B cell (primary cell): ENCODE measurements around the gene SCNN1B. TPM values are rescaled to one million over a fixed set of nuclear protein-coding genes. Genes with fewer than 3 reads are reported as not detected.

ENCODE experiments used
- ATAC-seq: fragments of 200-7000 bp; cut with Tn5 transposase; one replicate; pipeline ENCODE4 v1.10.0; 2021; ENCODE audit warnings: low read depth, mild to moderate bottlenecking, moderate number of reproducible peaks, moderate library complexity
- CTCF ChIA-PET: fragments of 350-600 bp; sonication (Branson Sonifier 250); formaldehyde crosslinking; loops from one replicate; lab custom pipeline; 2021; ENCODE audit warnings: antibody characterized with exemption, inconsistent platforms; lab: Charles Lee
- POLR2A ChIA-PET: fragments of 350-600 bp; sonication (Branson Sonifier 250); formaldehyde crosslinking; loops from one replicate; lab custom pipeline; 2021; ENCODE audit warnings: antibody characterized with exemption; lab: Charles Lee
- DNase-seq: peaks from one replicate; pipeline ENCODE4 v3.0.0; 2013
- H2AFZ ChIP-seq: 2 replicates; pipeline ENCODE4 v1.6.1; 2012; ENCODE audit warnings: mild to moderate bottlenecking, low read depth, low read length; ENCODE audit not compliant: insufficient read depth, poor library complexity, severe bottlenecking
- H3K27ac ChIP-seq, 2 donors: 1 replicate in 1 of 2; 2 replicates in 1 of 2; pipeline ENCODE4 v1.5.1; 2012 to 2013; ENCODE audit warnings: low read length in 2 of 2, mild to moderate bottlenecking in 2 of 2, moderate library complexity in 1 of 2
- H3K27me3 ChIP-seq, 4 experiments: fragments of 200-600 bp in 1 of 4; sonication (generic) in 1 of 4; replicated peaks in 1 of 4; 1 replicate in 2 of 4; 2 replicates in 2 of 4; pipeline versions ENCODE4 v1.6.1 to v1.7.0; 2013 to 2016; ENCODE audit warnings: low read length in 3 of 4, mild to moderate bottlenecking in 2 of 4, mixed read lengths in 1 of 4, moderate library complexity in 1 of 4; ENCODE audit not compliant: insufficient read depth in 4 of 4, control insufficient read depth in 3 of 4; ENCODE audit errors: control extremely low read depth in 1 of 4
- H3K36me3 ChIP-seq, 2 experiments: replicated peaks in 1 of 2; 1 replicate in 1 of 2; 2 replicates in 1 of 2; pipeline versions ENCODE4 v1.6.1 to v1.7.1; 2013; ENCODE audit warnings: low read length in 1 of 2; ENCODE audit not compliant: insufficient read depth in 2 of 2, control insufficient read depth in 1 of 2; ENCODE audit errors: control extremely low read depth in 1 of 2, extremely low read depth in 1 of 2
- H3K4me1 ChIP-seq, 2 donors: fragments of 200-600 bp in 1 of 2; sonication (generic) in 1 of 2; 1 replicate in 1 of 2; 2 replicates in 1 of 2; pipeline versions ENCODE4 v1.5.1 to v1.6.1; 2013 to 2017; ENCODE audit warnings: low read length in 2 of 2; ENCODE audit not compliant: control insufficient read depth in 2 of 2, insufficient read depth in 2 of 2
- H3K4me2 ChIP-seq: replicated peaks from 2 replicates; pipeline ENCODE3; 2012; ENCODE audit warnings: mild to moderate bottlenecking, low read depth, low read length; ENCODE audit not compliant: poor library complexity, severe bottlenecking
- H3K4me3 ChIP-seq, 5 experiments: fragments of 200-600 bp in 1 of 5; sonication (generic) in 1 of 5; 1 replicate in 3 of 5; 2 replicates in 2 of 5; pipeline versions ENCODE4 v1.5.1 to v1.7.0; 2011 to 2016; ENCODE audit warnings: low read length in 4 of 5, mild to moderate bottlenecking in 4 of 5, low read depth in 2 of 5, control low read depth in 1 of 5, moderate library complexity in 1 of 5; ENCODE audit not compliant: insufficient read depth in 1 of 5; ENCODE audit errors: control extremely low read depth in 1 of 5, extremely low read depth in 1 of 5
- H3K79me2 ChIP-seq: fragments of 200-600 bp; sonication (generic); one replicate; pipeline ENCODE4 v1.6.0; 2016; ENCODE audit warnings: low read length; ENCODE audit not compliant: control insufficient read depth, insufficient read depth
- H3K9ac ChIP-seq: fragments of 200-600 bp; sonication (generic); 2 replicates; pipeline ENCODE4 v1.6.1; 2017; ENCODE audit warnings: mild to moderate bottlenecking, low read length, moderate library complexity
- H3K9me3 ChIP-seq, 3 donors: one replicate each; pipeline versions ENCODE4 v1.6.1 to v1.7.1; 2013; ENCODE audit warnings: low read length in 2 of 3; ENCODE audit not compliant: control insufficient read depth in 2 of 3, insufficient read depth in 1 of 3; ENCODE audit errors: control extremely low read depth in 1 of 3
- H4K20me1 ChIP-seq: 2 replicates; pipeline ENCODE4 v1.6.0; 2012; ENCODE audit warnings: mild to moderate bottlenecking, low read length; ENCODE audit not compliant: insufficient read depth, control insufficient read depth, poor library complexity, severe bottlenecking
- H3K27ac Mint-ChIP-seq: one replicate; pipeline ENCODE4 v1.8.0; 2021; ENCODE audit warnings: mixed read lengths
- H3K27me3 Mint-ChIP-seq: one replicate; pipeline ENCODE4 v1.8.0; 2021; ENCODE audit warnings: mixed read lengths
- H3K4me1 Mint-ChIP-seq: one replicate; pipeline ENCODE4 v1.8.0; 2021; ENCODE audit warnings: mixed read lengths
- H3K4me3 Mint-ChIP-seq: one replicate; pipeline ENCODE4 v1.8.0; 2021; ENCODE audit warnings: mixed read lengths
- H3K9me3 Mint-ChIP-seq: one replicate; pipeline ENCODE4 v1.8.0; 2022; ENCODE audit warnings: mixed read lengths; ENCODE audit not compliant: insufficient read depth
- EZH2 ChIP-seq: IDR thresholded peaks from 2 replicates; pipeline ENCODE4 v1.6.1; 2012; ENCODE audit warnings: borderline replicate concordance, low read depth, mild to moderate bottlenecking, moderate library complexity, low read length; ENCODE audit not compliant: insufficient read depth, poor library complexity, severe bottlenecking
- WGBS: methylation state at CpG from one replicate; pipeline ENCODE4 v1.1.5; 2013; ENCODE audit warnings: missing lambda C conversion rate; ENCODE audit not compliant: insufficient coverage; 5-methylcytosine and 5-hydroxymethylcytosine counted together
- intact Hi-C: fragments of 100-400 bp; cut with micrococcal nuclease; formaldehyde crosslinking; loops from one replicate; pipeline ENCODE4 v1.10.0; 2022
- polyA plus RNA-seq: library from polyadenylated mRNA; depleted of rRNA; stranded (reverse); fragments of >200 nt; gene quantifications from 2 replicates; pipeline ENCODE4 v1.2.3, GENCODE V29; 2012
- total RNA-seq, 2 donors: library from RNA; stranded (reverse); fragments of 120-200 nt in 1 of 2; gene quantifications; 1 replicate in 1 of 2; 2 replicates in 1 of 2; pipeline versions ENCODE4 v1.2.3 to v1.2.4, GENCODE V29; 2013 to 2022
- TF ChIP-seq, protein P1 (sequence below): fragments of 200-600 bp; IDR thresholded peaks from one replicate; pipeline ENCODE4 v1.8.0; 2022; ENCODE audit warnings: antibody characterized with exemption, mild to moderate bottlenecking

SCNN1B gene
- total and polyA plus RNA-seq, 2 donors (not counting 1 experiment from before 2014, with no cell fraction given) = 0.30 TPM; not detected in 1

DNA sequence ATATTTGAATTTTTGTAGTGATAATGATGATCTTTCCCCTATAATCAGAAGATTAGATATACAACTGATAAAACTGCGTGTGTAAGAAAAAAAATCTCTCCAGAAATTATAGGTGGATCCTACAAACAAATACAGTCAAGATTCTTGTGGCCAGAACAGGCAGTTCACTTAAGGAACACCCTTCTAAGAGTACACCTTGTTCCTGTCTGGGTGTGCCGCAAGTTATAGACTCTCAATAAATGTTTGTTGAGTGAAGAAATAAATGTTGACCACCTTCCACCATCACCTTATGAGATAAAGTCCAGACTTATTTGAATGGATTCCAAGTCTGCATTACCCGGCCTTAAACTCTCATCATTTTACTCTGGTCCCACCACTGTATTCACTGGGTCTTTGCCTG is 45.7 kb upstream of the SCNN1B start:
- ChIA-PET POLR2A (no interaction called here), CTCF (no interaction called here)
- Histone ChIP-seq H3K9ac (no peak overlapping the region), H2AFZ (no peak overlapping the region), H3K9me3 (peaks cover 0 to 3% (median 0%) of the 10 kb centered on the region in 3 donors), H3K27ac (no peak overlapping the region), H3K27me3 (peaks cover 0 to 6% (median 0%) of the 10 kb centered on the region in 4 experiments), H3K4me1 (no peaks in the 10 kb centered on the region), H4K20me1 (no peaks in the 10 kb centered on the region), H3K4me2 (no peak overlapping the region), H3K36me3 (no peaks in the 10 kb centered on the region), H3K4me3 (no peak overlapping the region), H3K79me2 (no peaks in the 10 kb centered on the region)
- no peak for TF ChIP-seq EZH2
- TF ChIP-seq, protein P1, sequence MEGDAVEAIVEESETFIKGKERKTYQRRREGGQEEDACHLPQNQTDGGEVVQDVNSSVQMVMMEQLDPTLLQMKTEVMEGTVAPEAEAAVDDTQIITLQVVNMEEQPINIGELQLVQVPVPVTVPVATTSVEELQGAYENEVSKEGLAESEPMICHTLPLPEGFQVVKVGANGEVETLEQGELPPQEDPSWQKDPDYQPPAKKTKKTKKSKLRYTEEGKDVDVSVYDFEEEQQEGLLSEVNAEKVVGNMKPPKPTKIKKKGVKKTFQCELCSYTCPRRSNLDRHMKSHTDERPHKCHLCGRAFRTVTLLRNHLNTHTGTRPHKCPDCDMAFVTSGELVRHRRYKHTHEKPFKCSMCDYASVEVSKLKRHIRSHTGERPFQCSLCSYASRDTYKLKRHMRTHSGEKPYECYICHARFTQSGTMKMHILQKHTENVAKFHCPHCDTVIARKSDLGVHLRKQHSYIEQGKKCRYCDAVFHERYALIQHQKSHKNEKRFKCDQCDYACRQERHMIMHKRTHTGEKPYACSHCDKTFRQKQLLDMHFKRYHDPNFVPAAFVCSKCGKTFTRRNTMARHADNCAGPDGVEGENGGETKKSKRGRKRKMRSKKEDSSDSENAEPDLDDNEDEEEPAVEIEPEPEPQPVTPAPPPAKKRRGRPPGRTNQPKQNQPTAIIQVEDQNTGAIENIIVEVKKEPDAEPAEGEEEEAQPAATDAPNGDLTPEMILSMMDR = no peak
- intact Hi-C loops = no loop called here
- no peaks in the 10 kb centered on the region for H3K4me1 Mint-ChIP-seq
- WGBS = 67% methylated on average over 1 of the region's 3 CpGs
- ATAC-seq (no peak), DNase-seq (no peak)
- H3K27ac Mint-ChIP-seq = no peak overlapping the region
- peaks cover 17% of the 10 kb centered on the region for H3K27me3 Mint-ChIP-seq
- H3K9me3 Mint-ChIP-seq = no peaks in the 10 kb centered on the region
- H3K4me3 Mint-ChIP-seq = no peak overlapping the region

DNA sequence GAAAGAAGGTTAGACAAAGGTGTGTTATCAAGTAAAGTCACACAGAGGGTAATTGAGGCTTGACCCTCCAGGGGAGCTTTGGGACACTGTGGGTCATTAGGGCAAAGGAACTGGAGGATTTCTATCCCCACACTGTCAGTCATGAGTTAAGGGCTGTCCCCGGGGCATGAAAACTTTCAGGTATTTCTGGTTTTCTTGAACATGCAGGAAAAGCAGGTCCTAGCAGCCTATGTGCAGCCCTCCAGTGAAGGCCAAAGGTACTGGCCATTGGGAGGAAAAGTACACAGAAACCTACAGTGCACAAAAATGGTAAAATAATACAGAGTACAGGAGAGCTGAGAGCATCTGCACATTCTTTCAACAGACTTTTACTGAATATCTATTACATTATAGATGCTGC is 44.4 kb upstream of the SCNN1B start:
- no peak overlapping the region for H3K27ac Mint-ChIP-seq
- Histone ChIP-seq H3K79me2 (no peaks in the 10 kb centered on the region), H2AFZ (no peak overlapping the region), H3K4me2 (no peak overlapping the region), H3K9me3 (peaks cover 0 to 3% (median 0%) of the 10 kb centered on the region in 3 donors), H3K36me3 (no peaks in the 10 kb centered on the region), H3K27me3 (peaks cover 0 to 6% (median 0%) of the 10 kb centered on the region in 4 experiments), H3K9ac (no peak overlapping the region), H4K20me1 (no peaks in the 10 kb centered on the region), H3K27ac (no peak overlapping the region), H3K4me3 (no peak overlapping the region), H3K4me1 (no peaks in the 10 kb centered on the region)
- no peaks in the 10 kb centered on the region for H3K4me1 Mint-ChIP-seq
- POLR2A ChIA-PET = no interaction called here
- H3K4me3 Mint-ChIP-seq = no peak overlapping the region
- DNase-seq = no peak
- intact Hi-C loops = no loop called here
- CTCF ChIA-PET = interaction anchor here (0.6 kb wide), 1 partner anchor 370 kb away, joined by 4 read pairs; no protein-coding TSS in a partner anchor
- no peak for ATAC-seq
- TF ChIP-seq, protein P1 = no peak
- TF ChIP-seq EZH2 = no peak
- WGBS = no CpG with 5 or more reads among the region's 1 CpG
- no peaks in the 10 kb centered on the region for H3K9me3 Mint-ChIP-seq
- peaks cover 14% of the 10 kb centered on the region for H3K27me3 Mint-ChIP-seq
